Measurements from ENCODE around the gene HOMER1. TPM values are rescaled to one million over a fixed set of nuclear protein-coding genes. Genes with fewer than 3 reads are reported as not detected.

Gene HOMER1
- total RNA-seq, 4 donors from 2014 or later = 1.8 to 13.8 (median 5.2) TPM

- 49 to 57% methylated on average over 4 of the region's 4 CpGs for WGBS, 2 donors
These were observed 59.9 kb downstream of the HOMER1 start for GRCh38 chr5:79454043-79454442.

GRCh38 chr5:79448336-79448735 lies 65.6 kb downstream of the HOMER1 start:
- Histone ChIP-seq H3K4me1 (peaks cover 0 to 10% (median 0%) of the 10 kb centered on the region in 4 donors), H3K27ac (no peak overlapping the region), H3K4me3 (no peak overlapping the region), H3K27me3 (no peaks in the 10 kb centered on the region), H3K36me3 (no peaks in the 10 kb centered on the region), H3K9me3 (no peaks in the 10 kb centered on the region)
- DNase-seq (ENCODE audit: low spot score in 2 of 2) = no peak
- no peak for TF ChIP-seq CTCF (IDR thresholded peaks at IDR 0.05)
- no peak for TF ChIP-seq EP300 (IDR thresholded peaks at IDR 0.05)
- TF ChIP-seq POLR2A (IDR thresholded peaks at IDR 0.05) = no peak
- 23 to 24% methylated on average over 2 of the region's 2 CpGs for WGBS, 2 donors

More at GRCh38 chr5:79454043-79454442, 59.9 kb downstream of the HOMER1 start:
- peaks cover 0 to 5% (median 0%) of the 10 kb centered on the region in 4 donors for H3K4me1 ChIP-seq
- no peak for DNase-seq (ENCODE audit: low spot score in 2 of 2)
- H3K27ac ChIP-seq = no peak overlapping the region
- H3K36me3 ChIP-seq = no peaks in the 10 kb centered on the region
- H3K27me3 ChIP-seq = no peaks in the 10 kb centered on the region
- H3K4me3 ChIP-seq = no peak overlapping the region
- H3K9me3 ChIP-seq = no peaks in the 10 kb centered on the region
- TF ChIP-seq CTCF (IDR thresholded peaks at IDR 0.05) (no peak), EP300 (IDR thresholded peaks at IDR 0.05) (no peak), POLR2A (IDR thresholded peaks at IDR 0.05) (no peak)

GRCh38 chr5:79436821-79437220 lies 77.1 kb downstream of the HOMER1 start:
- 75 to 82% methylated on average over 2 of the region's 2 CpGs for WGBS, 2 donors
- H3K4me3 ChIP-seq = no peak overlapping the region
- H3K4me1 ChIP-seq = no peaks in the 10 kb centered on the region
- H3K36me3 ChIP-seq = no peaks in the 10 kb centered on the region
- no peaks in the 10 kb centered on the region for H3K27me3 ChIP-seq
- TF ChIP-seq POLR2A (IDR thresholded peaks at IDR 0.05) = no peak
- no peak for TF ChIP-seq CTCF (IDR thresholded peaks at IDR 0.05)
- TF ChIP-seq EP300 (IDR thresholded peaks at IDR 0.05) = no peak
- H3K27ac ChIP-seq = no peak overlapping the region
- DNase-seq (ENCODE audit: low spot score in 2 of 2) = no peak
- H3K9me3 ChIP-seq = no peaks in the 10 kb centered on the region

- H3K27me3 ChIP-seq = no peaks in the 10 kb centered on the region
- no peaks in the 10 kb centered on the region for H3K9me3 ChIP-seq
- H3K4me3 ChIP-seq = no peak overlapping the region
- WGBS, 2 donors = 82 to 83% methylated on average over 3 of the region's 3 CpGs
- TF ChIP-seq POLR2A (IDR thresholded peaks at IDR 0.05) (no peak), EP300 (IDR thresholded peaks at IDR 0.05) (no peak), CTCF (IDR thresholded peaks at IDR 0.05) (no peak)
- DNase-seq (ENCODE audit: low spot score in 2 of 2) = no peak
- no peaks in the 10 kb centered on the region for H3K36me3 ChIP-seq
- H3K27ac ChIP-seq = no peak overlapping the region
- no peaks in the 10 kb centered on the region for H3K4me1 ChIP-seq
These were observed 77.7 kb downstream of the HOMER1 start for GRCh38 chr5:79436224-79436623.

- Histone ChIP-seq H3K36me3 (no peaks in the 10 kb centered on the region), H3K27me3 (no peaks in the 10 kb centered on the region), H3K4me3 (no peak overlapping the region), H3K4me1 (no peaks in the 10 kb centered on the region), H3K27ac (no peak overlapping the region), H3K9me3 (no peaks in the 10 kb centered on the region)
- no peak for DNase-seq (ENCODE audit: low spot score in 2 of 2)
- TF ChIP-seq CTCF (IDR thresholded peaks at IDR 0.05) (no peak), EP300 (IDR thresholded peaks at IDR 0.05) (no peak), POLR2A (IDR thresholded peaks at IDR 0.05) (no peak)
These were observed 83.7 kb downstream of the HOMER1 start for GRCh38 chr5:79430196-79430595.
